K562 (cell line): Measurements from ENCODE around the gene HPN. TPM values are rescaled to one million over a fixed set of nuclear protein-coding genes. Genes with fewer than 3 reads are reported as not detected.

Experiments
- ATAC-seq: fragments of 200-7000 bp; cut with Tn5 transposase; 3 replicates; pipeline ENCODE4 v1.9.1; 2020; ENCODE audit warnings: moderate library complexity
- BruUV-seq: library from RNA; stranded (reverse); fragments of 400-500 nt; replicated peaks from 2 replicates; lab custom pipeline; 2021; lab: Mats Ljungman, UMichigan
- CTCF ChIA-PET: fragments of 300-600 bp; formaldehyde crosslinking; extraction: SDS; loops from one replicate; lab custom pipeline; 2021; ENCODE audit warnings: low intra/inter-chr PET ratio; lab: Yijun Ruan, JAX
- POLR2A ChIA-PET: fragments of 300-600, 350-650 bp; sonication (Branson Sonifier 250); formaldehyde crosslinking; extraction: SDS; loops from one replicate; lab custom pipeline; 2021; ENCODE audit warnings: antibody characterized with exemption, inconsistent platforms; lab: Yijun Ruan, JAX
- DNase-seq, 4 experiments: peaks; one replicate each; pipeline versions ENCODE4 v3.0.0 to v3.0.0-alpha.2; 2011 to 2018; ENCODE audit warnings: low spot score in 3 of 4, mixed read lengths in 3 of 4; ENCODE audit errors: extremely low read depth in 1 of 4
- FAIRE-seq: peaks from 2 replicates; lab custom pipeline; 2011; peaks lifted over from hg19 to GRCh38; lab: Jason Lieb, UNC
- H2AFZ ChIP-seq: 2 replicates; pipeline ENCODE4 v1.6.0; 2011; ENCODE audit warnings: low read depth, low read length, control low read depth, inconsistent platforms
- H3K27ac ChIP-seq: fragments of 200-600 bp; 3 replicates; pipeline ENCODE4 v1.8.0; 2011; ENCODE audit warnings: low read depth, mild to moderate bottlenecking, control low read depth, inconsistent platforms, low read length, moderate library complexity, mixed read lengths; ENCODE audit errors: extremely low read depth
- H3K27me3 ChIP-seq, 2 experiments: fragments of 300-600 bp in 1 of 2; 2 replicates in 1 of 2; 3 replicates in 1 of 2; pipeline versions ENCODE4 v1.6.0 to v1.8.0; 2011; ENCODE audit warnings: inconsistent platforms in 2 of 2, low read length in 2 of 2, mild to moderate bottlenecking in 1 of 2, mixed read lengths in 1 of 2, moderate library complexity in 1 of 2; ENCODE audit not compliant: control insufficient read depth in 2 of 2, insufficient read depth in 2 of 2
- H3K36me3 ChIP-seq: fragments of 300-600 bp; 3 replicates; pipeline ENCODE4 v1.8.0; 2011; ENCODE audit warnings: mild to moderate bottlenecking, low read length, inconsistent platforms; ENCODE audit not compliant: control insufficient read depth, insufficient read depth
- H3K4me1 ChIP-seq, 2 experiments: fragments of 200-600 bp in 1 of 2; replicated peaks in 1 of 2; 2 replicates in 1 of 2; 3 replicates in 1 of 2; pipeline versions ENCODE4 v1.5.1 to v1.8.0; 2011; ENCODE audit warnings: inconsistent platforms in 2 of 2, low read length in 2 of 2, mild to moderate bottlenecking in 1 of 2, mixed read lengths in 1 of 2, moderate library complexity in 1 of 2; ENCODE audit not compliant: control insufficient read depth in 2 of 2, insufficient read depth in 2 of 2
- H3K4me2 ChIP-seq: 2 replicates; pipeline ENCODE4 v1.6.1; 2011; ENCODE audit warnings: low read length, control low read depth, inconsistent platforms, mixed read lengths; ENCODE audit not compliant: insufficient read depth
- H3K4me3 ChIP-seq: fragments of 200-600 bp; sonication (generic), shearing (Covaris generic); 2 replicates; pipeline ENCODE4 v1.5.1; 2016; ENCODE audit warnings: control low read depth, inconsistent platforms
- H3K79me2 ChIP-seq: fragments of 200-600 bp; 3 replicates; pipeline ENCODE4 v1.8.0; 2011; ENCODE audit warnings: low read length, inconsistent platforms; ENCODE audit not compliant: control insufficient read depth, insufficient read depth
- H3K9ac ChIP-seq, 2 experiments: 2 replicates each; pipeline versions ENCODE4 v1.6.0 to v1.6.1; 2011; ENCODE audit warnings: low read depth in 2 of 2, low read length in 2 of 2, control low read depth in 1 of 2, inconsistent platforms in 1 of 2, mild to moderate bottlenecking in 1 of 2, mixed read lengths in 1 of 2; ENCODE audit not compliant: insufficient read depth in 1 of 2
- H3K9me1 ChIP-seq: one replicate; pipeline ENCODE4 v1.6.0; 2011; ENCODE audit warnings: inconsistent platforms, mild to moderate bottlenecking, low read length, moderate library complexity; ENCODE audit not compliant: control insufficient read depth, insufficient read depth
- H3K9me3 ChIP-seq: replicated peaks from 2 replicates; pipeline ENCODE4 v1.5.1; 2011; ENCODE audit warnings: low read depth, low read length, inconsistent platforms; ENCODE audit not compliant: control insufficient read depth, insufficient read depth
- H4K20me1 ChIP-seq: replicated peaks from 2 replicates; pipeline ENCODE4 v1.6.1; 2011; ENCODE audit warnings: low read length, inconsistent platforms, mixed read lengths; ENCODE audit not compliant: control insufficient read depth, insufficient read depth
- ADNP ChIP-seq: fragments of 200-800 bp; sonication (Bioruptor generic); IDR thresholded peaks from 2 replicates; pipeline ENCODE4 v1.6.1; 2016; ENCODE audit warnings: missing genetic modification characterization, missing compliant biosample characterization
- BCOR ChIP-seq: fragments of 450-650 bp; IDR thresholded peaks from 2 replicates; pipeline ENCODE4 v1.6.1; 2016
- EGR1 ChIP-seq: fragments of 450-650 bp; conservative IDR thresholded peaks from 2 replicates; pipeline ENCODE4 v1.6.1; 2017; ENCODE audit warnings: mild to moderate bottlenecking
- ESRRA ChIP-seq: fragments of 450-650 bp; IDR thresholded peaks from 2 replicates; pipeline ENCODE4 v1.6.1; 2014; ENCODE audit warnings: low read depth, mild to moderate bottlenecking, moderate library complexity, borderline replicate concordance
- ETS1 ChIP-seq: conservative IDR thresholded peaks from 2 replicates; pipeline ENCODE4 v1.6.1; 2011; ENCODE audit warnings: low read depth, mild to moderate bottlenecking, low read length; ENCODE audit not compliant: control insufficient read depth
- ETS2 ChIP-seq: IDR thresholded peaks from 2 replicates; pipeline ENCODE4 v1.6.1; 2016; ENCODE audit warnings: borderline replicate concordance, missing genetic modification characterization, mild to moderate bottlenecking, moderate library complexity, missing compliant biosample characterization; ENCODE audit not compliant: poor library complexity, severe bottlenecking
- ETV5 ChIP-seq: sonication (generic); formaldehyde crosslinking; IDR thresholded peaks from 2 replicates; pipeline ENCODE4 v1.4.0; 2020; ENCODE audit warnings: low read depth, mild to moderate bottlenecking, missing genetic modification reagents
- NCOA6 ChIP-seq: fragments of 450-650 bp; IDR thresholded peaks from 2 replicates; pipeline ENCODE4 v1.6.1; 2017; ENCODE audit warnings: mild to moderate bottlenecking
- NFIC ChIP-seq: fragments of 450-650 bp; IDR thresholded peaks from 2 replicates; pipeline ENCODE4 v1.6.1; 2017; ENCODE audit warnings: mild to moderate bottlenecking, inconsistent platforms
- RBM25 ChIP-seq: fragments of 200-400 bp; formaldehyde crosslinking; IDR thresholded peaks from 2 replicates; pipeline ENCODE4 v1.6.1; 2018; ENCODE audit warnings: low read length, low read depth, moderate library complexity; ENCODE audit not compliant: severe bottlenecking
- ZNF124 ChIP-seq: sonication (generic); formaldehyde crosslinking; IDR thresholded peaks from 2 replicates; pipeline ENCODE4 v1.8.1; 2022; ENCODE audit warnings: missing genetic modification reagents
- WGBS: fragments of 100-300 bp; shearing (Covaris generic); methylation state at CpG from one replicate; pipeline ENCODE4 v1.1.6; 2016; ENCODE audit warnings: low coverage, mixed read lengths; ENCODE audit not compliant: insufficient coverage; ENCODE audit errors: missing lambda C conversion rate; 5-methylcytosine and 5-hydroxymethylcytosine counted together
- in situ Hi-C: fragments of 300-500 bp; cut with MboI; formaldehyde crosslinking; loops from 4 replicates; pipeline ENCODE4 v1.15.0; 2018; ENCODE audit warnings: inconsistent platforms, mixed read lengths
- intact Hi-C: fragments of 100-400 bp; cut with micrococcal nuclease; formaldehyde crosslinking; loops from 2 replicates; pipeline ENCODE4 v1.14.2; 2022
- polyA plus RNA-seq, 8 experiments: library from polyadenylated mRNA; depleted of rRNA in 4 of 8; stranded (reverse) in 5 of 8; unstranded in 3 of 8; fragments of >200 nt; fragmentation: Nextera tagmentation in 2 of 8; fragmentation: Illumina TruSeq in 1 of 8; extraction: Ambion mirVana in 2 of 8; extraction: Trizol in 1 of 8; gene quantifications; 2 replicates each; pipeline versions ENCODE4 v1.2.1 to v1.2.3, GENCODE V29; 2011 to 2014; ENCODE audit warnings: inconsistent platforms in 1 of 8, missing spikeins in 1 of 8
- total RNA-seq, 7 experiments: library from RNA; depleted of rRNA in 6 of 7; stranded (reverse); fragments of >200 nt in 6 of 7; fragmentation: Illumina TruSeq in 2 of 7; extraction: Trizol in 2 of 7; gene quantifications; 2 replicates each; pipeline versions ENCODE4 v1.2.1 to v1.2.3, GENCODE V29; 2011 to 2021; ENCODE audit warnings: low replicate concordance in 1 of 7
- TF ChIP-seq, protein P1 (sequence below): fragments of 250-450 bp; sonication (Bioruptor Pico); IDR thresholded peaks from 2 replicates; pipeline ENCODE4 v1.4.0; 2020; ENCODE audit warnings: borderline replicate concordance
- TF ChIP-seq, protein P2 (sequence below): fragments of 250-450 bp; sonication (Bioruptor Pico); IDR thresholded peaks from 2 replicates; pipeline ENCODE4 v1.5.0; 2020; ENCODE audit warnings: mild to moderate bottlenecking, borderline replicate concordance

Gene HPN
- total and polyA plus RNA-seq, 9 of the 15 experiments (the other 6 are each of a cell fraction or from before 2014, with no cell fraction given): 0.10 to 0.20 TPM; not detected in 7

GRCh38 chr19:35034005-35034502 is 7.5 kb upstream of the HPN start (continued):
- TF ChIP-seq, protein P1, sequence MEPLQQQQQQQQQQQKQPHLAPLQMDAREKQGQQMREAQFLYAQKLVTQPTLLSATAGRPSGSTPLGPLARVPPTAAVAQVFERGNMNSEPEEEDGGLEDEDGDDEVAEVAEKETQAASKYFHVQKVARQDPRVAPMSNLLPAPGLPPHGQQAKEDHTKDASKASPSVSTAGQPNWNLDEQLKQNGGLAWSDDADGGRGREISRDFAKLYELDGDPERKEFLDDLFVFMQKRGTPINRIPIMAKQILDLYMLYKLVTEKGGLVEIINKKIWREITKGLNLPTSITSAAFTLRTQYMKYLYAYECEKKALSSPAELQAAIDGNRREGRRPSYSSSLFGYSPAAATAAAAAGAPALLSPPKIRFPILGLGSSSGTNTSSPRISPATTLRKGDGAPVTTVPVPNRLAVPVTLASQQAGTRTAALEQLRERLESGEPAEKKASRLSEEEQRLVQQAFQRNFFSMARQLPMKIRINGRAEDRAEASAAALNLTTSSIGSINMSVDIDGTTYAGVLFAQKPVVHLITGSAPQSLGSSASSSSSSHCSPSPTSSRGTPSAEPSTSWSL (CRISPR knock-in tag): no peak
- no peak for TF ChIP-seq ETS1
- no peak for TF ChIP-seq EGR1
- TF ChIP-seq ETV5 (CRISPR knock-in tag): no peak

GRCh38 chr19:35034588-35035382 is 6.7 kb upstream of the HPN start:
- H3K9me1 ChIP-seq: no peaks in the 10 kb centered on the region
- H3K9me3 ChIP-seq: no peaks in the 10 kb centered on the region
- ChIA-PET POLR2A (interaction anchor here (0.6 kb wide), 1 partner anchor 20 kb away, joined by 4 read pairs; no protein-coding TSS in a partner anchor), CTCF (no interaction called here)
- no peak overlapping the region for H3K9ac ChIP-seq
- no TSS peak for BruUV-seq
- H3K27ac ChIP-seq: no peak overlapping the region
- H3K27me3 ChIP-seq: peaks cover 2 to 17% of the 10 kb centered on the region in 2 experiments; a peak in 1 of 5 replicates
- H4K20me1 ChIP-seq: 0 out of 2 replicates have a peak, but pooled peaks cover under 1% of the 10 kb centered on the region
- DNase-seq (no peak), ATAC-seq (no peak), FAIRE-seq (no peak)
- H2AFZ ChIP-seq: no peak overlapping the region
- no peaks in the 10 kb centered on the region for H3K79me2 ChIP-seq
- 50% methylated on average over 14 of the region's 17 CpGs for WGBS
- no peak overlapping the region for H3K4me3 ChIP-seq
- no peak overlapping the region for H3K4me2 ChIP-seq
- TF ChIP-seq ETS2 (tag) (no peak), RBM25 (peak; percentile 50), NFIC (peak; percentile 60), BCOR (peak; percentile 38; the same call in 1 of the 2 replicates), NCOA6 (no peak), ESRRA (peak; percentile 96), ADNP (tag) (0 out of 2 replicates have a peak, but pooled peaks have one; percentile 23), ZNF124 (no peak)
- TF ChIP-seq, protein P2, sequence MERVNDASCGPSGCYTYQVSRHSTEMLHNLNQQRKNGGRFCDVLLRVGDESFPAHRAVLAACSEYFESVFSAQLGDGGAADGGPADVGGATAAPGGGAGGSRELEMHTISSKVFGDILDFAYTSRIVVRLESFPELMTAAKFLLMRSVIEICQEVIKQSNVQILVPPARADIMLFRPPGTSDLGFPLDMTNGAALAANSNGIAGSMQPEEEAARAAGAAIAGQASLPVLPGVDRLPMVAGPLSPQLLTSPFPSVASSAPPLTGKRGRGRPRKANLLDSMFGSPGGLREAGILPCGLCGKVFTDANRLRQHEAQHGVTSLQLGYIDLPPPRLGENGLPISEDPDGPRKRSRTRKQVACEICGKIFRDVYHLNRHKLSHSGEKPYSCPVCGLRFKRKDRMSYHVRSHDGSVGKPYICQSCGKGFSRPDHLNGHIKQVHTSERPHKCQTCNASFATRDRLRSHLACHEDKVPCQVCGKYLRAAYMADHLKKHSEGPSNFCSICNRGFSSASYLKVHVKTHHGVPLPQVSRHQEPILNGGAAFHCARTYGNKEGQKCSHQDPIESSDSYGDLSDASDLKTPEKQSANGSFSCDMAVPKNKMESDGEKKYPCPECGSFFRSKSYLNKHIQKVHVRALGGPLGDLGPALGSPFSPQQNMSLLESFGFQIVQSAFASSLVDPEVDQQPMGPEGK (CRISPR knock-in tag): no peak
- intact Hi-C loops (no loop called here), in situ Hi-C loops (no loop called here)
- H3K36me3 ChIP-seq: no peaks in the 10 kb centered on the region
- peaks cover 0 to 31% of the 10 kb centered on the region in 2 experiments; a peak in 4 of 5 replicates for H3K4me1 ChIP-seq
